Naive B cell (primary cell): Measurements from ENCODE around the gene PMM2. TPM values are rescaled to one million over a fixed set of nuclear protein-coding genes. Genes with fewer than 3 reads are reported as not detected.
A peak's percentile ranks its signal among the peaks of the same experiment; 100 is the strongest.
"Not testable (repeated sequence)": the region's sequence is repeated elsewhere in the genome, so short reads cannot be mapped to it uniquely, and the experiment has no call there.

ENCODE experiments used
- ATAC-seq, 2 donors: fragments of 150-1000 bp; cut with Tn5 transposase; 2 replicates each; pipeline ENCODE4 v1.10.0; 2021; ENCODE audit warnings: low read depth in 2 of 2, mild to moderate bottlenecking in 2 of 2, moderate library complexity in 2 of 2
- DNase-seq: peaks from one replicate; pipeline ENCODE4 v3.0.0; 2022
- H3K27ac Mint-ChIP-seq, 6 donors: one replicate each; pipeline ENCODE4 v1.8.0; 2020 to 2022; ENCODE audit warnings: mild to moderate bottlenecking in 6 of 6, mixed read lengths in 6 of 6, moderate library complexity in 5 of 6, inconsistent platforms in 2 of 6
- H3K27me3 Mint-ChIP-seq, 3 donors: one replicate each; pipeline ENCODE4 v1.8.0; 2021 to 2022; ENCODE audit warnings: mixed read lengths in 3 of 3, mild to moderate bottlenecking in 1 of 3
- H3K36me3 Mint-ChIP-seq, 2 donors: one replicate each; pipeline ENCODE4 v1.8.0; 2020 to 2022; ENCODE audit warnings: mixed read lengths in 2 of 2, inconsistent platforms in 1 of 2, mild to moderate bottlenecking in 1 of 2
- H3K4me1 Mint-ChIP-seq, 3 donors: one replicate each; pipeline ENCODE4 v1.8.0; 2020 to 2022; ENCODE audit warnings: mixed read lengths in 3 of 3, inconsistent platforms in 1 of 3, mild to moderate bottlenecking in 1 of 3, moderate library complexity in 1 of 3
- H3K4me3 Mint-ChIP-seq, 8 donors: one replicate each; pipeline ENCODE4 v1.8.0; 2020 to 2022; ENCODE audit warnings: mild to moderate bottlenecking in 8 of 8, mixed read lengths in 8 of 8, moderate library complexity in 8 of 8, inconsistent platforms in 2 of 8
- H3K9me3 Mint-ChIP-seq, 7 donors: one replicate each; pipeline ENCODE4 v1.8.0; 2020 to 2022; ENCODE audit warnings: mixed read lengths in 7 of 7, mild to moderate bottlenecking in 5 of 7, inconsistent platforms in 2 of 7, moderate library complexity in 1 of 7
- polyA plus RNA-seq, 6 donors: library from polyadenylated mRNA; unstranded; fragments of 300-500 nt; fragmentation: Illumina TruSeq; gene quantifications; one replicate each; pipeline ENCODE4 v1.2.3, GENCODE V29; 2021; ENCODE audit warnings: low read depth in 6 of 6

Gene PMM2
- polyA plus RNA-seq, 6 donors from 2014 or later = 19.8 to 33.0 (median 25.1) TPM

- Mint-ChIP-seq H3K4me1 (peaks cover 53 to 68% (median 62%) of the 10 kb centered on the region in 3 donors), H3K36me3 (no peaks in the 10 kb centered on the region), H3K27me3 (no peaks in the 10 kb centered on the region), H3K4me3 (peak overlapping the region in 6 of 8 donors; percentile 49 to 83 (median 66)), H3K9me3 (no peaks in the 10 kb centered on the region), H3K27ac (peak overlapping the region in 4 of 6 donors; percentile 12 to 89 (median 76))
- ATAC-seq (no peak), DNase-seq (no peak)
Observed at GRCh38 chr16:8864480-8865110, 67.0 kb downstream of the PMM2 start.

- peaks cover 49 to 72% (median 64%) of the 10 kb centered on the region in 3 donors for H3K4me1 Mint-ChIP-seq
- no peak for DNase-seq
Observed at GRCh38 chr16:8865145-8865882, 67.7 kb downstream of the PMM2 start.

GRCh38 chr16:8866118-8866883, 68.7 kb downstream of the PMM2 start:
- Mint-ChIP-seq H3K4me1 (peaks cover 55 to 78% (median 66%) of the 10 kb centered on the region in 3 donors), H3K4me3 (peak overlapping the region; percentile 24 to 83 (median 72)), H3K36me3 (no peaks in the 10 kb centered on the region), H3K9me3 (no peaks in the 10 kb centered on the region), H3K27me3 (no peaks in the 10 kb centered on the region), H3K27ac (peak overlapping the region in 4 of 6 donors; percentile 47 to 92 (median 64))
- ATAC-seq (no peak), DNase-seq (no peak)

More at GRCh38 chr16:8865145-8865882, 67.7 kb downstream of the PMM2 start:
- Mint-ChIP-seq H3K9me3 (no peaks in the 10 kb centered on the region), H3K27me3 (no peaks in the 10 kb centered on the region), H3K27ac (peak overlapping the region in 4 of 6 donors; percentile 54 to 74 (median 64)), H3K4me3 (peak overlapping the region in 6 of 8 donors; percentile 32 to 83 (median 66)), H3K36me3 (no peaks in the 10 kb centered on the region)
- no peak for ATAC-seq

GRCh38 chr16:8866884-8867215, 69.2 kb downstream of the PMM2 start:
- H3K4me1 Mint-ChIP-seq = peaks cover 55 to 76% (median 67%) of the 10 kb centered on the region in 3 donors
- no peaks in the 10 kb centered on the region for H3K27me3 Mint-ChIP-seq
- peak overlapping the region; percentile 89 to 99 (median 96) for H3K4me3 Mint-ChIP-seq
- no peaks in the 10 kb centered on the region for H3K36me3 Mint-ChIP-seq
- peak overlapping the region in 3 of 6 donors; percentile 88 to 98 (median 92) for H3K27ac Mint-ChIP-seq
- no peak for DNase-seq
- H3K9me3 Mint-ChIP-seq = no peaks in the 10 kb centered on the region
- no peak for ATAC-seq

GRCh38 chr16:8867216-8867931, 69.7 kb downstream of the PMM2 start:
- DNase-seq (no peak), ATAC-seq (peak in 1 of 2 donors; percentile 3)
- H3K4me1 Mint-ChIP-seq = peaks cover 51 to 72% (median 63%) of the 10 kb centered on the region in 3 donors
- H3K4me3 Mint-ChIP-seq = peak overlapping the region; percentile 89 to 99 (median 96)
- H3K27me3 Mint-ChIP-seq = no peaks in the 10 kb centered on the region
- peak overlapping the region in 5 of 6 donors; percentile 88 to 98 (median 92) for H3K27ac Mint-ChIP-seq
- H3K36me3 Mint-ChIP-seq = no peaks in the 10 kb centered on the region
- H3K9me3 Mint-ChIP-seq = no peaks in the 10 kb centered on the region

- H3K4me1 Mint-ChIP-seq = peaks cover 50 to 68% (median 61%) of the 10 kb centered on the region in 3 donors
- no peaks in the 10 kb centered on the region for H3K9me3 Mint-ChIP-seq
- no peaks in the 10 kb centered on the region for H3K36me3 Mint-ChIP-seq
- H3K27me3 Mint-ChIP-seq = no peaks in the 10 kb centered on the region
- peak overlapping the region; percentile 89 to 99 (median 96) for H3K4me3 Mint-ChIP-seq
- peak overlapping the region in 5 of 6 donors; percentile 88 to 98 (median 92) for H3K27ac Mint-ChIP-seq
- DNase-seq (peak; percentile 65), ATAC-seq (peak; percentile 3 to 46)
Observed at GRCh38 chr16:8867932-8868415, 70.3 kb downstream of the PMM2 start.

GRCh38 chr16:8868416-8869211, 71.0 kb downstream of the PMM2 start, which contains the start of gene CARHSP1:
CARHSP1 (minus strand) TSS chr16:8869006; CDS start chr16:8859328, 9,678 bp downstream.
- H3K36me3 Mint-ChIP-seq = no peaks in the 10 kb centered on the region
- H3K4me1 Mint-ChIP-seq = peaks cover 50 to 64% (median 61%) of the 10 kb centered on the region in 3 donors
- peak within 1 kb of the TSS; percentile 92 to 99 (median 96) for H3K4me3 Mint-ChIP-seq
- peak; percentile 63 to 69 for ATAC-seq
- no peaks in the 10 kb centered on the region for H3K9me3 Mint-ChIP-seq
- peak within 1 kb of the TSS; percentile 88 to 98 (median 92) for H3K27ac Mint-ChIP-seq
- no peaks in the 10 kb centered on the region for H3K27me3 Mint-ChIP-seq
- DNase-seq = peak; percentile 79

- Mint-ChIP-seq H3K4me1 (peaks cover 43 to 56% (median 55%) of the 10 kb centered on the region in 3 donors), H3K27me3 (no peaks in the 10 kb centered on the region), H3K27ac (peak overlapping the region in 5 of 6 donors; percentile 76 to 96 (median 90)), H3K36me3 (no peaks in the 10 kb centered on the region), H3K4me3 (peak overlapping the region; percentile 89 to 98 (median 94)), H3K9me3 (no peaks in the 10 kb centered on the region)
- no peak for DNase-seq
- ATAC-seq = no peak
Observed at GRCh38 chr16:8869212-8869987, 71.8 kb downstream of the PMM2 start.

GRCh38 chr16:8869988-8870241, 72.3 kb downstream of the PMM2 start:
- H3K27me3 Mint-ChIP-seq, H3K9me3 Mint-ChIP-seq, DNase-seq, ATAC-seq, H3K36me3 Mint-ChIP-seq: not testable (repeated sequence)
- H3K4me3 Mint-ChIP-seq = peak overlapping the region in 7 of 8 donors; percentile 8 to 98 (median 92)
- H3K27ac Mint-ChIP-seq = peak overlapping the region in 2 of 6 donors; percentile 90 to 92
- peaks cover 42 to 55% (median 51%) of the 10 kb centered on the region in 3 donors for H3K4me1 Mint-ChIP-seq

GRCh38 chr16:8872071-8872470, 74.4 kb downstream of the PMM2 start:
- H3K4me1 Mint-ChIP-seq = peaks cover 26 to 36% (median 33%) of the 10 kb centered on the region in 3 donors
- no peak for ATAC-seq
- no peak overlapping the region for H3K4me3 Mint-ChIP-seq
- DNase-seq = no peak
- no peaks in the 10 kb centered on the region for H3K27me3 Mint-ChIP-seq
- no peaks in the 10 kb centered on the region for H3K9me3 Mint-ChIP-seq
- no peaks in the 10 kb centered on the region for H3K36me3 Mint-ChIP-seq
- H3K27ac Mint-ChIP-seq = peak overlapping the region in 1 of 6 donors; percentile 30

- H3K27ac Mint-ChIP-seq = peak overlapping the region in 1 of 6 donors; percentile 56
- H3K4me1 Mint-ChIP-seq = peaks cover 15 to 27% (median 21%) of the 10 kb centered on the region in 3 donors
- no peak for DNase-seq
- no peak overlapping the region for H3K4me3 Mint-ChIP-seq
- no peaks in the 10 kb centered on the region for H3K36me3 Mint-ChIP-seq
- no peaks in the 10 kb centered on the region for H3K9me3 Mint-ChIP-seq
- no peaks in the 10 kb centered on the region for H3K27me3 Mint-ChIP-seq
- no peak for ATAC-seq
Observed at GRCh38 chr16:8872967-8873865, 75.6 kb downstream of the PMM2 start.
